Measurements from ENCODE around the gene HTT-AS. TPM values are rescaled to one million over a fixed set of nuclear protein-coding genes. Genes with fewer than 3 reads are reported as not detected.
A peak's percentile ranks its signal among the peaks of the same experiment; 100 is the strongest.
"Not testable (repeated sequence)": the region's sequence is repeated elsewhere in the genome, so short reads cannot be mapped to it uniquely, and the experiment has no call there.

The HTT-AS gene
- not detected in 2 replicates for total RNA-seq

GRCh38 chr4:3074078-3074845 is at the start of gene HTT-AS, which contains the start of gene HTT:
Gene HTT-AS (minus strand): TSS chr4:3074538.
Gene HTT (plus strand): TSS chr4:3074681. CDS start chr4:3074826, 145 bp downstream.
- peak; percentile 70 for DNase-seq (ENCODE audit: low read depth, low spot score)

- no peak for DNase-seq (ENCODE audit: low read depth, low spot score)
Measured at GRCh38 chr4:3123181-3123671, 48.9 kb upstream of the HTT-AS start.

GRCh38 chr4:3122081-3122563 is 47.8 kb upstream of the HTT-AS start:
- DNase-seq (ENCODE audit: low read depth, low spot score), result peak; percentile 84

- DNase-seq (ENCODE audit: low read depth, low spot score), result no peak
Measured at GRCh38 chr4:3121596-3121995, 47.3 kb upstream of the HTT-AS start.

GRCh38 chr4:3121110-3121509 is 46.8 kb upstream of the HTT-AS start:
- no peak for DNase-seq (ENCODE audit: low read depth, low spot score)

- DNase-seq (ENCODE audit: low read depth, low spot score), result no peak
Measured at GRCh38 chr4:3119464-3119863, 45.1 kb upstream of the HTT-AS start.

- DNase-seq (ENCODE audit: low read depth, low spot score), result no peak
Measured at GRCh38 chr4:3118312-3118711, 44.0 kb upstream of the HTT-AS start.

- no peak for DNase-seq (ENCODE audit: low read depth, low spot score)
Measured at GRCh38 chr4:3116955-3117354, 42.6 kb upstream of the HTT-AS start.

- DNase-seq (ENCODE audit: low read depth, low spot score), result no peak
Measured at GRCh38 chr4:3115637-3116270, 41.4 kb upstream of the HTT-AS start.

GRCh38 chr4:3114377-3114776 is 40.0 kb upstream of the HTT-AS start:
- no peak for DNase-seq (ENCODE audit: low read depth, low spot score)

- DNase-seq (ENCODE audit: low read depth, low spot score), result no peak
Measured at GRCh38 chr4:3112609-3113469, 38.5 kb upstream of the HTT-AS start.

GRCh38 chr4:3112201-3112600 is 37.9 kb upstream of the HTT-AS start:
- no peak for DNase-seq (ENCODE audit: low read depth, low spot score)

GRCh38 chr4:3111461-3111860 is 37.1 kb upstream of the HTT-AS start:
- DNase-seq (ENCODE audit: low read depth, low spot score), result peak; percentile 67

GRCh38 chr4:3108211-3108610 is 33.9 kb upstream of the HTT-AS start:
- DNase-seq (ENCODE audit: low read depth, low spot score), result no peak

- no peak for DNase-seq (ENCODE audit: low read depth, low spot score)
Measured at GRCh38 chr4:3107691-3108121, 33.4 kb upstream of the HTT-AS start.

GRCh38 chr4:3107271-3107670 is 32.9 kb upstream of the HTT-AS start:
- DNase-seq (ENCODE audit: low read depth, low spot score), result no peak

- peak; percentile 75 for DNase-seq (ENCODE audit: low read depth, low spot score)
Measured at GRCh38 chr4:3106339-3107186, 32.2 kb upstream of the HTT-AS start.

GRCh38 chr4:3098346-3098745 is 24.0 kb upstream of the HTT-AS start:
- DNase-seq (ENCODE audit: low read depth, low spot score), result no peak

GRCh38 chr4:3096202-3096601 is 21.9 kb upstream of the HTT-AS start:
- no peak for DNase-seq (ENCODE audit: low read depth, low spot score)

- DNase-seq (ENCODE audit: low read depth, low spot score), result not testable (repeated sequence)
Measured at GRCh38 chr4:3094701-3095100, 20.4 kb upstream of the HTT-AS start.

GRCh38 chr4:3091464-3091863 is 17.1 kb upstream of the HTT-AS start:
- DNase-seq (ENCODE audit: low read depth, low spot score), result no peak

Data from pulmonary artery endothelial cell (primary cell).